ENCODE data around the gene WRAP53. TPM values are rescaled to one million over a fixed set of nuclear protein-coding genes. Genes with fewer than 3 reads are reported as not detected.

WRAP53 gene
- total and polyA plus RNA-seq, 2 of the 13 experiments (the other 11 are each of a cell fraction or from before 2014, with no cell fraction given), result 7.0 to 19.5 TPM

DNA sequence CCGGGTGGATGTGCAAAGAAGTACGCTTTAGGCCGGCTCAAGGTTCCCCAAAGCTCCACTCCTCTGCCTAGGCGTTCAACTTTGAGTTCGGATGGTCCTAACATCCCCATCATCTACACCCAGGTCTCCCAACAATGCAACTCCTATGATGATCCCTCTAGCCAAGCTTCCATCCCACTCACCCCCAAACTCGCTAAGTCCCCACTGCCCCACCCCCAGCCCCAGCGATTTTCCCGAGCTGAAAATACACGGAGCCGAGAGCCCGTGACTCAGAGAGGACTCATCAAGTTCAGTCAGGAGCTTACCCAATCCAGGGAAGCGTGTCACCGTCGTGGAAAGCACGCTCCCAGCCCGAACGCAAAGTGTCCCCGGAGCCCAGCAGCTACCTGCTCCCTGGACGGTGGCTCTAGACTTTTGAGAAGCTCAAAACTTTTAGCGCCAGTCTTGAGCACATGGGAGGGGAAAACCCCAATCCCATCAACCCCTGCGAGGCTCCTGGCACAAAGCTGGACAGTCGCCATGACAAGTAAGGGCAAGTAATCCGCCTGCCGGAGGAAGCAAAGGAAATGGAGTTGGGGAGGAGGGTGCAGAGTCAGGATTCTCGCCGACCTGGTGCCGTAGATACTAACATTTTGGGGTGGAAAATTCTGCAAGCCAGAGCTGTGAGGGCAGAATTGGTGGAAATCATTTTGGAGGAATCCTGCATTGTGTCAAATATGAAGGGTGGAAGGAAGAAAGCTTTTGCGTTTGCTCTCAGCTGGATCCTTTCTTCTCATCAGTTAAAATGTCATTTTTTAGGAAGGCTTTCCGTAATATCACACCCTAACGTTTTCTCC, 987 bp upstream of the WRAP53 start, which contains the start of gene TP53 (continued):
- TF ChIP-seq, protein P1, sequence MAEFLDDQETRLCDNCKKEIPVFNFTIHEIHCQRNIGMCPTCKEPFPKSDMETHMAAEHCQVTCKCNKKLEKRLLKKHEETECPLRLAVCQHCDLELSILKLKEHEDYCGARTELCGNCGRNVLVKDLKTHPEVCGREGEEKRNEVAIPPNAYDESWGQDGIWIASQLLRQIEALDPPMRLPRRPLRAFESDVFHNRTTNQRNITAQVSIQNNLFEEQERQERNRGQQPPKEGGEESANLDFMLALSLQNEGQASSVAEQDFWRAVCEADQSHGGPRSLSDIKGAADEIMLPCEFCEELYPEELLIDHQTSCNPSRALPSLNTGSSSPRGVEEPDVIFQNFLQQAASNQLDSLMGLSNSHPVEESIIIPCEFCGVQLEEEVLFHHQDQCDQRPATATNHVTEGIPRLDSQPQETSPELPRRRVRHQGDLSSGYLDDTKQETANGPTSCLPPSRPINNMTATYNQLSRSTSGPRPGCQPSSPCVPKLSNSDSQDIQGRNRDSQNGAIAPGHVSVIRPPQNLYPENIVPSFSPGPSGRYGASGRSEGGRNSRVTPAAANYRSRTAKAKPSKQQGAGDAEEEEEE (CRISPR knock-in tag; IDR thresholded peaks at IDR 0.05; ENCODE audit: borderline replicate concordance), result no peak
- TF ChIP-seq, protein P2, sequence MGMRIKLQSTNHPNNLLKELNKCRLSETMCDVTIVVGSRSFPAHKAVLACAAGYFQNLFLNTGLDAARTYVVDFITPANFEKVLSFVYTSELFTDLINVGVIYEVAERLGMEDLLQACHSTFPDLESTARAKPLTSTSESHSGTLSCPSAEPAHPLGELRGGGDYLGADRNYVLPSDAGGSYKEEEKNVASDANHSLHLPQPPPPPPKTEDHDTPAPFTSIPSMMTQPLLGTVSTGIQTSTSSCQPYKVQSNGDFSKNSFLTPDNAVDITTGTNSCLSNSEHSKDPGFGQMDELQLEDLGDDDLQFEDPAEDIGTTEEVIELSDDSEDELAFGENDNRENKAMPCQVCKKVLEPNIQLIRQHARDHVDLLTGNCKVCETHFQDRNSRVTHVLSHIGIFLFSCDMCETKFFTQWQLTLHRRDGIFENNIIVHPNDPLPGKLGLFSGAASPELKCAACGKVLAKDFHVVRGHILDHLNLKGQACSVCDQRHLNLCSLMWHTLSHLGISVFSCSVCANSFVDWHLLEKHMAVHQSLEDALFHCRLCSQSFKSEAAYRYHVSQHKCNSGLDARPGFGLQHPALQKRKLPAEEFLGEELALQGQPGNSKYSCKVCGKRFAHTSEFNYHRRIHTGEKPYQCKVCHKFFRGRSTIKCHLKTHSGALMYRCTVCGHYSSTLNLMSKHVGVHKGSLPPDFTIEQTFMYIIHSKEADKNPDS (CRISPR knock-in tag; IDR thresholded peaks at IDR 0.05), result 0 out of 2 replicates have a peak, but pooled peaks have one; percentile 21
- TF ChIP-seq, protein P3, sequence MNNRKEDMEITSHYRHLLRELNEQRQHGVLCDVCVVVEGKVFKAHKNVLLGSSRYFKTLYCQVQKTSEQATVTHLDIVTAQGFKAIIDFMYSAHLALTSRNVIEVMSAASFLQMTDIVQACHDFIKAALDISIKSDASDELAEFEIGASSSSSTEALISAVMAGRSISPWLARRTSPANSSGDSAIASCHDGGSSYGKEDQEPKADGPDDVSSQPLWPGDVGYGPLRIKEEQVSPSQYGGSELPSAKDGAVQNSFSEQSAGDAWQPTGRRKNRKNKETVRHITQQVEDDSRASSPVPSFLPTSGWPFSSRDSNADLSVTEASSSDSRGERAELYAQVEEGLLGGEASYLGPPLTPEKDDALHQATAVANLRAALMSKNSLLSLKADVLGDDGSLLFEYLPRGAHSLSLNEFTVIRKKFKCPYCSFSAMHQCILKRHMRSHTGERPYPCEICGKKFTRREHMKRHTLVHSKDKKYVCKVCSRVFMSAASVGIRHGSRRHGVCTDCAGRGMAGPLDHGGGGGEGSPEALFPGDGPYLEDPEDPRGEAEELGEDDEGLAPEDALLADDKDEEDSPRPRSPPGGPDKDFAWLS (CRISPR knock-in tag; IDR thresholded peaks at IDR 0.05; ENCODE audit: borderline replicate concordance), result no peak
- TF ChIP-seq ZNF292 (CRISPR knock-in tag; IDR thresholded peaks at IDR 0.05; ENCODE audit: borderline replicate concordance, low read depth) (no peak), MAFG (CRISPR knock-in tag; IDR thresholded peaks at IDR 0.05) (no peak), SOX5 (CRISPR knock-in tag; IDR thresholded peaks at IDR 0.05; ENCODE audit: borderline replicate concordance) (no peak; the same call in 1 of the 2 replicates), DNMT1 (CRISPR knock-in tag; IDR thresholded peaks at IDR 0.05) (no peak), TCF7L2 (IDR thresholded peaks at IDR 0.05; ENCODE audit: low read depth, low read length) (no peak), HNRNPLL (IDR thresholded peaks at IDR 0.05; ENCODE audit: low read depth, low read length, poor library complexity, severe bottlenecking) (no peak), ZNF432 (CRISPR knock-in tag; IDR thresholded peaks at IDR 0.05; ENCODE audit: borderline replicate concordance) (no peak), DMAP1 (CRISPR knock-in tag; IDR thresholded peaks at IDR 0.05) (peak; percentile 76; the same call in 1 of the 2 replicates), ZFP37 (CRISPR knock-in tag; IDR thresholded peaks at IDR 0.05; ENCODE audit: borderline replicate concordance) (0 out of 2 replicates have a peak, but pooled peaks have one; percentile 74), HHEX (CRISPR knock-in tag; IDR thresholded peaks at IDR 0.05) (no peak), JDP2 (CRISPR knock-in tag; IDR thresholded peaks at IDR 0.05; ENCODE audit: borderline replicate concordance) (no peak), ZFYVE20 (CRISPR knock-in tag; IDR thresholded peaks at IDR 0.05; ENCODE audit: borderline replicate concordance, low read depth) (no peak), ZNF839 (CRISPR knock-in tag; IDR thresholded peaks at IDR 0.05; ENCODE audit: borderline replicate concordance) (no peak), ZBTB3 (CRISPR knock-in tag; IDR thresholded peaks at IDR 0.05; ENCODE audit: borderline replicate concordance, low read depth) (no peak), ZNF782 (CRISPR knock-in tag; IDR thresholded peaks at IDR 0.05; ENCODE audit: borderline replicate concordance) (no peak)
- TF ChIP-seq, protein P4, sequence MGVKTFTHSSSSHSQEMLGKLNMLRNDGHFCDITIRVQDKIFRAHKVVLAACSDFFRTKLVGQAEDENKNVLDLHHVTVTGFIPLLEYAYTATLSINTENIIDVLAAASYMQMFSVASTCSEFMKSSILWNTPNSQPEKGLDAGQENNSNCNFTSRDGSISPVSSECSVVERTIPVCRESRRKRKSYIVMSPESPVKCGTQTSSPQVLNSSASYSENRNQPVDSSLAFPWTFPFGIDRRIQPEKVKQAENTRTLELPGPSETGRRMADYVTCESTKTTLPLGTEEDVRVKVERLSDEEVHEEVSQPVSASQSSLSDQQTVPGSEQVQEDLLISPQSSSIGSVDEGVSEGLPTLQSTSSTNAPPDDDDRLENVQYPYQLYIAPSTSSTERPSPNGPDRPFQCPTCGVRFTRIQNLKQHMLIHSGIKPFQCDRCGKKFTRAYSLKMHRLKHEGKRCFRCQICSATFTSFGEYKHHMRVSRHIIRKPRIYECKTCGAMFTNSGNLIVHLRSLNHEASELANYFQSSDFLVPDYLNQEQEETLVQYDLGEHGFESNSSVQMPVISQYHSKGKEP (CRISPR knock-in tag; IDR thresholded peaks at IDR 0.05), result no peak
- TF ChIP-seq, protein P5, sequence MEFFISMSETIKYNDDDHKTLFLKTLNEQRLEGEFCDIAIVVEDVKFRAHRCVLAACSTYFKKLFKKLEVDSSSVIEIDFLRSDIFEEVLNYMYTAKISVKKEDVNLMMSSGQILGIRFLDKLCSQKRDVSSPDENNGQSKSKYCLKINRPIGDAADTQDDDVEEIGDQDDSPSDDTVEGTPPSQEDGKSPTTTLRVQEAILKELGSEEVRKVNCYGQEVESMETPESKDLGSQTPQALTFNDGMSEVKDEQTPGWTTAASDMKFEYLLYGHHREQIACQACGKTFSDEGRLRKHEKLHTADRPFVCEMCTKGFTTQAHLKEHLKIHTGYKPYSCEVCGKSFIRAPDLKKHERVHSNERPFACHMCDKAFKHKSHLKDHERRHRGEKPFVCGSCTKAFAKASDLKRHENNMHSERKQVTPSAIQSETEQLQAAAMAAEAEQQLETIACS (CRISPR knock-in tag; IDR thresholded peaks at IDR 0.05), result no peak
